H1 (cell line): Measurements from ENCODE around the gene IGSF11.

Experiments used
- HDAC6 ChIP-seq: IDR thresholded peaks from one replicate; pipeline ENCODE4 v1.7.1; 2012; ENCODE audit warnings: low read depth, mild to moderate bottlenecking, inconsistent platforms, low read length, moderate library complexity
- MAFK ChIP-seq: IDR thresholded peaks from 2 replicates; pipeline ENCODE4 v1.6.1; 2012; ENCODE audit warnings: low read depth, mild to moderate bottlenecking, improper control_type of control experiment, low read length
- POLR2A ChIP-seq, 2 experiments: IDR thresholded peaks; 1 replicate in 1 of 2; 2 replicates in 1 of 2; pipeline ENCODE4 v1.6.1; 2011; ENCODE audit warnings: low read depth in 2 of 2, low read length in 2 of 2, mild to moderate bottlenecking in 2 of 2; ENCODE audit errors: control extremely low read depth in 1 of 2
- TF ChIP-seq, protein P1 (sequence below), 3 experiments: IDR thresholded peaks; 1 replicate in 2 of 3; 2 replicates in 1 of 3; pipeline versions ENCODE4 v1.5.1 to v1.6.1; 2011; ENCODE audit warnings: low read length in 3 of 3, mild to moderate bottlenecking in 3 of 3, inconsistent platforms in 2 of 3, low read depth in 1 of 3, moderate library complexity in 1 of 3; ENCODE audit not compliant: insufficient read depth in 1 of 3; ENCODE audit errors: control extremely low read depth in 1 of 3
- TF ChIP-seq, protein P2 (sequence below): IDR thresholded peaks from 2 replicates; pipeline ENCODE4 v1.6.1; 2012; ENCODE audit warnings: inconsistent platforms

DNA sequence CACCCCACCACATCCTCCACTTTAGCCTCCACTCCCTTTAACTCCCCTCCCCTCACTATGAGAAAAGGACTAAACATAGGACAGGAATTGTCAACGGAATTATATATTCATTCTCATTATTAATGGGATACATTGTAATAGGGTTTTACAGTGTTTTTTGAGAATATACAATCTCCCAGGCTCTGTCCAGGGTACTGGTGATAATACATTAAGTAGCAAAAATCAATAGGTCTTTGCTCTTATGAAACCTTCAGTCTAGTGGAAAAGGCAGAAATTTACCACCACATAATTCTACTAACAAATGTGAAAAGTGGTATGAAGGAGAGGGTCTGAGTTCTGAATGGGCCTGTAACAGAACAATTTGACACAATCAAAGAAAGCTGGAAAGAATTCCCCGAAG, 28.2 kb upstream of the IGSF11 start:
- TF ChIP-seq, protein P1, sequence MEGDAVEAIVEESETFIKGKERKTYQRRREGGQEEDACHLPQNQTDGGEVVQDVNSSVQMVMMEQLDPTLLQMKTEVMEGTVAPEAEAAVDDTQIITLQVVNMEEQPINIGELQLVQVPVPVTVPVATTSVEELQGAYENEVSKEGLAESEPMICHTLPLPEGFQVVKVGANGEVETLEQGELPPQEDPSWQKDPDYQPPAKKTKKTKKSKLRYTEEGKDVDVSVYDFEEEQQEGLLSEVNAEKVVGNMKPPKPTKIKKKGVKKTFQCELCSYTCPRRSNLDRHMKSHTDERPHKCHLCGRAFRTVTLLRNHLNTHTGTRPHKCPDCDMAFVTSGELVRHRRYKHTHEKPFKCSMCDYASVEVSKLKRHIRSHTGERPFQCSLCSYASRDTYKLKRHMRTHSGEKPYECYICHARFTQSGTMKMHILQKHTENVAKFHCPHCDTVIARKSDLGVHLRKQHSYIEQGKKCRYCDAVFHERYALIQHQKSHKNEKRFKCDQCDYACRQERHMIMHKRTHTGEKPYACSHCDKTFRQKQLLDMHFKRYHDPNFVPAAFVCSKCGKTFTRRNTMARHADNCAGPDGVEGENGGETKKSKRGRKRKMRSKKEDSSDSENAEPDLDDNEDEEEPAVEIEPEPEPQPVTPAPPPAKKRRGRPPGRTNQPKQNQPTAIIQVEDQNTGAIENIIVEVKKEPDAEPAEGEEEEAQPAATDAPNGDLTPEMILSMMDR (IDR thresholded peaks at IDR 0.05; ENCODE audit: control extremely low read depth in 1 of 3, insufficient read depth in 1 of 3, low read depth in 1 of 3, low read length in 3 of 3) = no peak
- no peak for TF ChIP-seq HDAC6
- TF ChIP-seq POLR2A (IDR thresholded peaks at IDR 0.05; ENCODE audit: control extremely low read depth in 1 of 2, low read depth in 2 of 2, low read length in 2 of 2) = no peak
- TF ChIP-seq, protein P2, sequence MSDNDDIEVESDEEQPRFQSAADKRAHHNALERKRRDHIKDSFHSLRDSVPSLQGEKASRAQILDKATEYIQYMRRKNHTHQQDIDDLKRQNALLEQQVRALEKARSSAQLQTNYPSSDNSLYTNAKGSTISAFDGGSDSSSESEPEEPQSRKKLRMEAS = no peak
- TF ChIP-seq MAFK = no peak
